CD4-positive, alpha-beta T cell treated with Interleukin-15 for 1 hour (primary cell): Measurements from ENCODE around the gene PTH2.
"Not testable (repeated sequence)": the region's sequence is repeated elsewhere in the genome, so short reads cannot be mapped to it uniquely, and the experiment has no call there.

Experiments
- DNase-seq: peaks from one replicate; pipeline ENCODE4 v3.0.0-alpha.2; 2020

Gene PTH2

GRCh38 chr19:49374665-49375434, 48.4 kb downstream of the PTH2 start:
- no peak for DNase-seq

- DNase-seq, result not testable (repeated sequence)
Observed at GRCh38 chr19:49373174-49373573, 50.1 kb downstream of the PTH2 start.
